BJ (cell line): ENCODE measurements around the gene SLC25A26. TPM values are rescaled to one million over a fixed set of nuclear protein-coding genes. Genes with fewer than 3 reads are reported as not detected.
A peak's percentile ranks its signal among the peaks of the same experiment; 100 is the strongest.

Experiments used
- CTCF ChIA-PET: fragments of 350-600 bp; formaldehyde crosslinking; extraction: SDS; loops from one replicate; lab custom pipeline; 2021; ENCODE audit warnings: antibody characterized with exemption, inconsistent platforms; lab: Yijun Ruan, JAX
- POLR2A ChIA-PET: fragments of 300-600 bp; sonication (Branson Sonifier 250); formaldehyde crosslinking; extraction: SDS; loops from one replicate; lab custom pipeline; 2021; ENCODE audit warnings: antibody characterized with exemption; lab: Charles Lee
- DNase-seq: peaks from one replicate; pipeline ENCODE4 v3.0.0-alpha.2; 2011; ENCODE audit warnings: low read depth
- H3K27me3 ChIP-seq: 2 replicates; pipeline ENCODE4 v1.6.0; 2011; ENCODE audit warnings: low read length; ENCODE audit not compliant: control insufficient read depth, insufficient read depth
- H3K36me3 ChIP-seq: 2 replicates; pipeline ENCODE4 v1.5.1; 2011; ENCODE audit warnings: low read length; ENCODE audit not compliant: control insufficient read depth, insufficient read depth
- H3K4me3 ChIP-seq: 2 replicates; pipeline ENCODE4 v1.5.1; 2011; ENCODE audit warnings: low read depth, mild to moderate bottlenecking, control low read depth, low read length
- polyA plus RNA-seq: library from polyadenylated mRNA; depleted of rRNA; stranded (reverse); fragments of >200 nt; gene quantifications from 2 replicates; pipeline ENCODE4 v1.2.3, GENCODE V29; 2011
- TF ChIP-seq, protein P1 (sequence below): IDR thresholded peaks from 2 replicates; pipeline ENCODE4 v1.5.1; 2011; ENCODE audit warnings: low read depth, mild to moderate bottlenecking, control low read depth, inconsistent platforms, low read length, moderate library complexity; ENCODE audit not compliant: insufficient read depth

The SLC25A26 gene
- polyA plus RNA-seq, 1 experiment: 29.5 TPM

DNA sequence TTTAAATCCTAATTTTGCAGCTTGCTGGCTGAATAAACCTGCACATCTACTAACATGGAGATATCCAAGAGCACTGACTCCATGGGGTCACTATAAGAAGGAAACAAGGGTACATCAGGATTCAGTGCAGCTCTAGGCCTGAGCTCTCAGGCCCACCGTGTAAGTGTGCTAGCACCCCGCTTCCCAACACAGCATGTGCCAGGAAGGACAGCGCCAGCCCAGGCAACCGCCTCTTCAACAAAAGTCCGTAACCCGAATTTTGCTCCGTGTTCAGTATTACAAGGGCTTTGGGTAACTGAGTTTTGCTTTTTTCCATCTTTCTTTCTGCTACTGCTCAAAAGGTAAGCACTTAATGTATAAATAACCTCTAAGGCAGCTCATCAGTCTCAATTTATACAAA is 190.2 kb downstream of the SLC25A26 start:
- no peak for DNase-seq
- TF ChIP-seq, protein P1, sequence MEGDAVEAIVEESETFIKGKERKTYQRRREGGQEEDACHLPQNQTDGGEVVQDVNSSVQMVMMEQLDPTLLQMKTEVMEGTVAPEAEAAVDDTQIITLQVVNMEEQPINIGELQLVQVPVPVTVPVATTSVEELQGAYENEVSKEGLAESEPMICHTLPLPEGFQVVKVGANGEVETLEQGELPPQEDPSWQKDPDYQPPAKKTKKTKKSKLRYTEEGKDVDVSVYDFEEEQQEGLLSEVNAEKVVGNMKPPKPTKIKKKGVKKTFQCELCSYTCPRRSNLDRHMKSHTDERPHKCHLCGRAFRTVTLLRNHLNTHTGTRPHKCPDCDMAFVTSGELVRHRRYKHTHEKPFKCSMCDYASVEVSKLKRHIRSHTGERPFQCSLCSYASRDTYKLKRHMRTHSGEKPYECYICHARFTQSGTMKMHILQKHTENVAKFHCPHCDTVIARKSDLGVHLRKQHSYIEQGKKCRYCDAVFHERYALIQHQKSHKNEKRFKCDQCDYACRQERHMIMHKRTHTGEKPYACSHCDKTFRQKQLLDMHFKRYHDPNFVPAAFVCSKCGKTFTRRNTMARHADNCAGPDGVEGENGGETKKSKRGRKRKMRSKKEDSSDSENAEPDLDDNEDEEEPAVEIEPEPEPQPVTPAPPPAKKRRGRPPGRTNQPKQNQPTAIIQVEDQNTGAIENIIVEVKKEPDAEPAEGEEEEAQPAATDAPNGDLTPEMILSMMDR: no peak
- CTCF ChIA-PET: interaction anchor here (0.8 to 1.3 kb wide), 6 partner anchors 10 to 411 kb away, joined by 3 to 4 read pairs (median 3); no protein-coding TSS in a partner anchor
- H3K4me3 ChIP-seq: no peak overlapping the region
- H3K36me3 ChIP-seq: peaks cover 1% of the 10 kb centered on the region; the same call in 1 of the 2 replicates
- POLR2A ChIA-PET: no interaction called here
- no peaks in the 10 kb centered on the region for H3K27me3 ChIP-seq

- Histone ChIP-seq H3K4me3 (no peak overlapping the region), H3K36me3 (peaks cover 1% of the 10 kb centered on the region; the same call in 1 of the 2 replicates), H3K27me3 (no peaks in the 10 kb centered on the region)
- CTCF ChIA-PET: interaction anchor here (0.8 to 2.1 kb wide), 6 partner anchors 12 to 410 kb away, joined by 3 to 5 read pairs (median 3); no protein-coding TSS in a partner anchor
- TF ChIP-seq, protein P1: no peak
- POLR2A ChIA-PET: no interaction called here
- DNase-seq: no peak
Measured at GRCh38 chr3:66411474-66411873, 190.7 kb downstream of the SLC25A26 start.

GRCh38 chr3:66411961-66412887 is 191.4 kb downstream of the SLC25A26 start:
- no peak overlapping the region for H3K4me3 ChIP-seq
- H3K36me3 ChIP-seq: peaks cover 1% of the 10 kb centered on the region; the same call in 1 of the 2 replicates
- no peak for DNase-seq
- TF ChIP-seq, protein P1: no peak
- no peaks in the 10 kb centered on the region for H3K27me3 ChIP-seq
- CTCF ChIA-PET: interaction anchor here (1.0 to 2.1 kb wide), 4 partner anchors 12 to 409 kb away, joined by 3 to 5 read pairs (median 3); no protein-coding TSS in a partner anchor
- POLR2A ChIA-PET: no interaction called here

- Histone ChIP-seq H3K36me3 (peaks cover 1% of the 10 kb centered on the region; the same call in 1 of the 2 replicates), H3K27me3 (no peaks in the 10 kb centered on the region), H3K4me3 (no peak overlapping the region)
- TF ChIP-seq, protein P1: 0 out of 2 replicates have a peak, but pooled peaks have one; percentile 6
- POLR2A ChIA-PET: interaction anchor here (0.6 kb wide), 2 partner anchors 315 to 1064 kb away, joined by 3 to 4 read pairs; no protein-coding TSS in a partner anchor
- peak; percentile 76 for DNase-seq
- CTCF ChIA-PET: interaction anchor here (0.8 to 2.1 kb wide), 3 partner anchors 41 to 408 kb away, joined by 3 to 5 read pairs (median 3); no protein-coding TSS in a partner anchor
Measured at GRCh38 chr3:66413151-66413751, 192.4 kb downstream of the SLC25A26 start.
